GM18951 (cell line): ENCODE results near the gene TARS2.

Experiments
- POLR2A ChIP-seq: IDR thresholded peaks from 4 replicates; pipeline ENCODE4 v1.6.1; 2011; ENCODE audit warnings: mild to moderate bottlenecking; ENCODE audit not compliant: insufficient read length, insufficient read depth; ENCODE audit errors: extremely low read depth
- in situ Hi-C: fragments of 300-500 bp; cut with MboI; formaldehyde crosslinking; loops from one replicate; pipeline ENCODE4 v1.12.0; 2022; ENCODE audit warnings: low sequenced_read_pairs, mixed read lengths, inconsistent platforms; ENCODE audit not compliant: unreplicated experiment

Gene TARS2

DNA sequence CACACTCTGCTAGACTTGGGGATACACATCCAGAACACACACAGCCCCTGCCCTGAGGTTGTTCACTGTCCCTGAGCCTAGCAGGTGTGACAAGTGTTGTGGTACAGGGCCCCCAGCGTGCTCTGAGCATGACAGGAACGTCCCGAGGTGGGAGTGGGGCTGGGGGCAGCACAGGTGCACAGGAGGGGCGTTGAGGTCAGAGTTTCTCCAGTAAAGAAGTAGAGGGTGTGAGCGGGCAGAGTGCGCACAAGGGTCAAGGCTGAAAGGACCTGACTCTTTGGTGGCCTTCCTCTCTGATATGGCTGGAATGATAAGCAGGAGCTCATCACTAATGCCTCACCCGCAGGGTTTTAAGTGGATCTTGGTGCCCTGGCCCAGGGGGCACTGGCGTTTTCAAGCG lies 27.0 kb downstream of the TARS2 start:
- TF ChIP-seq POLR2A = no peak
- in situ Hi-C loops = no loop called here

DNA sequence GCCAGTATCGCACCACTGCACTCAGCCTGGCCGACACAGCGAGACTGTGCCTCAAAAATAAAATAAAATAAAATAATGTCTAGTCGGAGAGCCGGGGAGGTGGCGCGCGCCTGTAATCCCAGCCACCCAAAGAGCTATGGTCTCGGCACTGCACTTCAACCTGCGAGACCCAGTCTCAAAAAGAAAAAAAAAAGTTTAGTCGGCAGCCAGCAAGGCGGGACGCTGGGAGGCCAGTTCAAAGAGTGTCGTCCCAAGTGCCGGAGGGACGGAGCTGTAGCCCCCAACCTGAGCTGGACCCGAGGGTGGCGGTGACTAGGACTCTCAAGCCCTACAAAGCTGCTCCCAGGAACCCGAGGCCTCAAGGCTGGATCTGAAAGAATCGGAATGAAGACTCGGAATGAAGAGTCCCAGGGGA lies 27.7 kb downstream of the TARS2 start:
- no peak for TF ChIP-seq POLR2A
- in situ Hi-C loops = no loop called here

DNA sequence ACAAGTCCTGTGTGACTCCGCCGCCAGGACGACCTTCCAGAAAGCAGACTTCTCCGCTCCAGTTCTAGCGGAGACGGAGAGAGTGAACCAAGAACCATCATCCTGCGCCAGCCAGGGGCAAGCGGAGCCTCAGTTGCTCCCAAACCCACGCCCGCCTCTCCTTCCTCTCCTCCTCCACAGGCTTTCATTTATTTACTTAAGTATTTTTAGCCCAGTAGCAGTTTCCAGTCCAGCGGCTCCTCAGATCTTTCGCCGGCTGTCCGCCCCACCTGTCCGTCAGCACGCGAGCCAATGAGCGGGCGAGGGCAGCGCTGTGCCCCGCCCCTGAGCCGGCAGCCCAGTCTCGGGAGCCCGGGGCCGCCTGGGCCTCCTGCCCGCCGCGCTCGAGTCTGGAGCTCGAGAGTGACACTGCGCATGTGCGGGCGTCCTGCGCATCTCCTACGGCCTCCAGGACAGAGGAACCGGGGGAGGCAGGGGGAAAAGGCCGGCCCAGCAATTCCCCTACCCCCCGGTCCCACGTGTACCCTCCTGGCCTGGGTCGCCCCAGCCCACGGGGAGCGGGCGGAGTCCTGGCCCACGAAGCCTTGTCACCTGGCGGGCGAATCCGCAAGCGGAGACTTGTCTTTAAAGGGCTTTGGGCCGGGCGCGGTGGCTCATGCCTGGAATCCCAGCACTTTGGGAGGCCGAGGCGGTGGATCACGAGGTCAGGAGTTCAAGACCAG lies 28.3 kb downstream of the TARS2 start, which contains the start of gene FALEC:
TSS of gene FALEC (plus strand) at position 425 of the 722 bp plus-strand sequence.
- TF ChIP-seq POLR2A = peak; percentile 66
- in situ Hi-C loops = no loop called here

DNA sequence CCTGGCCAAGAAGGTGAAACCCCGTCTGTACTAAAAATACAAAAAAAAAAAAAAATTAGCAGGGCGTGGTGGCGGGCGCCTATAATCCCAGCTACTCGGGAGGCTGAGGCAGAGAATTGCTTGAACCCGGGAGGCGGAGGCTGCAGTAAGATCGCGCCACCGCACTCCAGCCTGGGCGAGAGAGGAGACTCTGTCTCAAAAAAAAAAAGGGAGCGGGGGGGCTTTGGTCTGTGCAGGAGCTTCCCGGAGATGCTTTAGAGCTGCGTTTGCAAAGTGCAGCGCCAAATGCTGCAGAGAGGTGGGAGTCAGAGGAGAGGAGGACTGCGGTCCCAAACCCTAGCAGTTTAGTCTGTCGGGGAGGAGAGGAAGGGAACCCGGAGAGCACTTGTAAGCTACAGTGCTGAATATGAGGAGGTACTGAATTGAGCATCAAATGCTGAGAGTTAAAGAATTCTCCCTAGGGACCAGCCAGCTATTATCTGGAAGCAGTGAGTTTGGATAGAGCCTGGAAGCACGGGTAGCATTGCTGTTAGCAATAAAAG lies 28.9 kb downstream of the TARS2 start:
- in situ Hi-C loops = no loop called here
- TF ChIP-seq POLR2A = no peak

DNA sequence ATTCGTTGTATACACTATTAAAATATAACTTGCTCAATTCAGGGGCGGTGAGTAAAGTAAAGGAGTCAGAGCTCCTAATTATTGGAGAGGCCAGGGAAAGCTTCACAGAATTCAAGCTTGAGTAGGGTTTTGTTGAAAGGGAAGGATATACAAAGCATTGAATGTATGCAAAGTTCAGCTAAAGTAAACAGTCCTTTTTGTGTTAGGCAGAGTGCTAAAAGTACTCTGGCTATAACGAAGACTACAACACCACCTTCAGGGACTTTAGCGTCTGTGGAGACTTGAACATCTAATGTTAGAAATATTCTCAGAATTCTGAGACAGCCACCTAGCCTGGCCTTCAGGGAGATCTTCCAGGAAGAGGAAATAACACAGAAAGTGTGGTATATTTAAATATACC lies 29.4 kb downstream of the TARS2 start:
- in situ Hi-C loops = no loop called here
- no peak for TF ChIP-seq POLR2A

DNA sequence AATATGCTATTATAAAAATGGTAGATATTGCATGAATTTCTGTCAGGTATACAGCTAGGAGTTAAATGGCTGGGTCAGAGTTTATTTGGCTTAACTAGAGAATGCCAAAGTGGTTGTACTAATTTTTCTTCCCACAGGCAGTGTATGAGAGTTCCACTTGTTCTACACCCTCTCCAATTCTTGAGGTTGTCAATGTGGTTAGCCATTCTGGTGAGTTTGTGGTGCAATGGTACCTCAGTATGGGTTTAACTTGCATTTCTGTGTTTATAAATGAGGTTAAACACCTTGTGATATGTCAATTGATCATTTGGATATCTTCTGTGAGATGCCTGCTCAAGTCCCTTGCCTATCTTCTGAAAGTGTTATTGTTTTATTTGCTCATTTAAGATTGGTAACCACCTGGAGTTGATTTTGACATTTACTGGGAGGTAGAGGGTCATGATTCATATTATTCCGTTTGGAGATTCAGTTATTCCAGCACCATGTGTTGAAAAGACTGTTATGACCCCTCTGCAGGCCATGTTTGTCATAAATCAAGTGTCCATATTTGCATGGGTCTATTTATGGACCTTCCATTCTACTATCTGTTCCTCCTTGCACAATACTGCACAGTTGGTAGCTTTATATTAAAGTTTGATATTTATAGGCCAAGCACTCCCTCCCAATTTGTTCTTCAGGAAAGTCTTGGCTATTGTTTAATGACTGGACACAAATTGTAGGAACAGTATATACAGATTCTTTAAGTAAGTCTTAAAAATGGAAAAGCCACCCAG lies 34.2 kb downstream of the TARS2 start:
- TF ChIP-seq POLR2A = no peak
- in situ Hi-C loops = no loop called here

DNA sequence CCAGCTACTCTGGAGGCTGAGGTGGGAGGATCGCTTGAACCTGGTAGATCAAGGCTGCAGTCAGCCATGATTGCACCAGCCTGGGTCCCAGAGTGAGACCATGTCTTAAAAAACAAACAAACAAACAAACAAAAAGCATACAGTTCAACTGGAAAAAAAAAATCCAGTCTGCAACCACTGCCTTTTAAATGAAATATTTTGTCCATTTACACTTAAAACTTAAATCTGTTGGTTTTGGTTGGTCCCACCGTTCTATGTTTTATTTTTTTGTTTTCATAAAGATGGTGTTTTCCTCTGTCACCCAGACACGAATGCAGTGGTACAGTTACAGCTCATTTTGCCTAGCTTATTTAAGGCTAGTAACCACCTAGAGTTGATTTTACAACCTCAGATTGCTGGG lies 38.1 kb downstream of the TARS2 start:
- no peak for TF ChIP-seq POLR2A
- in situ Hi-C loops = no loop called here

DNA sequence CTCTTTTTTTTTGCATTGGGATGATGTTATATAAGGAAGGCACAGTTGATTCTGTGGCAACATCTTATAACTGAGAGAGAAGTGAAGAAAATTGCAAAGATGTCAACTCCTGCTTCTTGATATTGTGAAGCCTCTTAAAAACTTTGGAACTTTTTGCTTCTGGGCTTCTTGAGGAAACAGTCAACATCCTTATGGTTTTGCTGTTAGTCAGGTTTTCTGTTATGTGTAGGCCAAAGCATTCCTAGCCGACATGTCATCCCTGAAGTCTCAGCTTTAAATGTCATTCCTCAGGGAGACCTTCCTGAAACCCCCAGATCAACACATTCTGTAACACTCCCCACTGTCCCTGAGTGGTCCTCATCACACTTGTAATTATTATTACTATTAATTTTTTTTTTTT lies 41.0 kb downstream of the TARS2 start:
- in situ Hi-C loops = no loop called here

DNA sequence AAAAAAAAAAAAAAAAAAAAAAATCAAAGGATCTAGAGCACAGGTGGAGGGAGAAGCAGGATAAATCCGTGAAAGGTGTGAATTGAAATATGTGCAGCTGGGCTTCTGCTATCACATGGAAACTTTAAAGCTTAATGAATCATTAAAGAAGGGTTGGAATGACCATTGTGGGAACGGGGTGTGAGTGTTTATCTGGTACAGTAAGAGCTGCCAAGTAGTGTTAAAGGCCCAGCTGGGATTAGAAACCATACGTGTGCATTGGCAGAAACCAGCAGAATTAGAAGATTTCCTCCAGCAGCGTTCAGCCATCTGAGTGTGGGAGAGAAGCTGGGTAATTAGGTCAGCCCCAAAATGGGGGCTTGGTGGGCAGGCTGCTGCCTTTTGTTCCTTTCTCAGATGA lies 41.8 kb downstream of the TARS2 start:
- TF ChIP-seq POLR2A = no peak
- in situ Hi-C loops = no loop called here

More for the DNA sequence above, 41.0 kb downstream of the TARS2 start:
- no peak for TF ChIP-seq POLR2A

DNA sequence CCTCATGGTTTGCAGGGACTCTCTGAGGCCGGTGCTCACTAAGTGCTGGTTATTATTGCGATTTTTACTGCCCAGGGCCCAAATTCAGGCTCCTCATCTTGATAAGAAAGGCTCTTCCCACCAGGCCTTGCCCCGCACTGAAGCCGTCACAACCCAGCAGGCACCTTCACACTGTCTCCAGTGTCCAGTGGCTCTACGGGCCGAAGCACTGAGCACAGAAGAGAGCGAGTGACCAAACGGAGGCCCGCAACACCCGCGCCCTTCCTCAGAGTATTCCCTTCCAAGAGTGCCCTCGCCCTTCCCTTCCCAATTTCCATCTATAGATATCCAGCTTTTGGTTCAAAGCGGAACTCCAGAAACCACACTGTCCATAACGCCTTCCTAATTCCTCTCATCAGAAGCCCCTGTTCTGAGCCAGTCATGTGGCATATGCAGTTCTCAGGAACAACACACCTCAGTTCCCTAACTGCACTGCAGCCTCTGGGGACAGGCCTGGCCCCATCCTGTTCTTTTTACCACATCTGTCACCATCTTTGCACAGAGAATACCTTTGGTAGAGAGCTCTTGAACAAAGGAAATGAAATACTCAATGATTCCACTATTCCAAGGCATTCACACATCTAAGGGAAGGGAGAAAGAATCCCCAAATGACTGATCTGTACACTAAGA lies 43.4 kb downstream of the TARS2 start:
- in situ Hi-C loops = no loop called here
- no peak for TF ChIP-seq POLR2A

DNA sequence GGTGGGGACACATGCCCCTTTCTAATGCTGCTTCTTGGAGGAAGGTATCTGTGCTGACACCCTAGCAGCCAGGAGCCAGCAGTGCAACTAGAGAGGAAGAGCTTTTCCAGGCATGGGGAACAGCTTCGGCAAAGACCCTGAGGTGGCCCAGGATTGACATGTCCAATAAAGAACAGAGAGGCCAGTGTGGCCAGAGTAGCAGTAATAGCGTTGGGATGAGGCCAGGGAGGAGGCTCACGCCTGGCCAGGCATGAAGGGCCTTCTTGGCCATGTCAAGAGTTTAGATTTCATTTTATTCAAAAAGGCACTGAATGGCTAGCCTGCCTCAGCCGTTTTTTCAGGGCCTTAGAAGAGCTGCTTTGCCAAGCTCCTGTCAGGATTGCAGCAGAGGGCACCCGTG lies 45.6 kb downstream of the TARS2 start:
- no peak for TF ChIP-seq POLR2A
- in situ Hi-C loops = no loop called here

DNA sequence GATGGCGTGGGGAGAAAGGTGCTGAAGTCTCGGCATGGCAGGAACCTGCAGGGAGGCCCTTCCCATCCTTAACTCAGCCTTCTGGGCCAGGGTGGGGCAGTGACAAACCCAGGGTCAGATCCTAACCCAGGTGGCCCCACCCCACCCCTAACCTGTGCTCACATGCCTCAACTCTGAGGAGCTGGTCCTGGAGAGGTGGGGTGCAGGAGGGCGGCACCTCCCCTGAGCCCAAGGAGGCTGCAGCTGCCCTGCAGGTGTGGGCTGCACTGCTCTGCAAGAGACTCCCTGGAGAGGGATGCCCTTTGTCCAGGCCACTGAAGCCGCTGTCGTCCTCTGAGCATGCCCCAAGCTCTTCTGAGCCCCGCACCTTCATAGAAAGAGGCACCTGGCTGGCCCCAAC lies 46.8 kb downstream of the TARS2 start:
- TF ChIP-seq POLR2A = no peak
- in situ Hi-C loops = no loop called here
